NCI-H69 (cell line): ENCODE data around the gene GSTA3.
"Not testable (repeated sequence)": the region's sequence is repeated elsewhere in the genome, so short reads cannot be mapped to it uniquely, and the experiment has no call there.

Experiments
- DNase-seq: peaks from one replicate; lab custom pipeline; 2025; lab: John Stamatoyannopoulos, UW

The GSTA3 gene

DNA sequence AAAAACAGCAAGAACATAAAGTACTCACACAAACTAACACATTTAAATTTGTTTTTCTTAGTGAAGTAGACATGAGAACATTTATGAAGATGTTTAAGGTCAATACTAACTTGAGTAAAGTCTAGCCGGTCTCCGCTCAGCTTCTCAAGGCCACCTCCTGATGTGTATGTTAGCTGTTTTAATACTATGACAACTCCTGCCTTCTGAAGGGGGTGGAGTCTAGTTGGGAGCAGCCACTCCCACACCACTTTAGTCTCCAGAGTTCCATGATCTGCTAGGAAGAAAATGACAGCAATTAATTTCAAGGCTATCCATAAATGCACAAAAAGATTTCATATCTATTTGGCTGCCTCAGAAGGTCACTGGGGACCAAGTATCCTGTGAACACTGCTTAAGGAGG is at the start of gene GSTA3:
TSS of gene GSTA3 (minus strand) at position 168 of the 400 bp plus-strand sequence. CDS start 3,864 bp downstream, outside the sequence.
- DNase-seq, result no peak

DNA sequence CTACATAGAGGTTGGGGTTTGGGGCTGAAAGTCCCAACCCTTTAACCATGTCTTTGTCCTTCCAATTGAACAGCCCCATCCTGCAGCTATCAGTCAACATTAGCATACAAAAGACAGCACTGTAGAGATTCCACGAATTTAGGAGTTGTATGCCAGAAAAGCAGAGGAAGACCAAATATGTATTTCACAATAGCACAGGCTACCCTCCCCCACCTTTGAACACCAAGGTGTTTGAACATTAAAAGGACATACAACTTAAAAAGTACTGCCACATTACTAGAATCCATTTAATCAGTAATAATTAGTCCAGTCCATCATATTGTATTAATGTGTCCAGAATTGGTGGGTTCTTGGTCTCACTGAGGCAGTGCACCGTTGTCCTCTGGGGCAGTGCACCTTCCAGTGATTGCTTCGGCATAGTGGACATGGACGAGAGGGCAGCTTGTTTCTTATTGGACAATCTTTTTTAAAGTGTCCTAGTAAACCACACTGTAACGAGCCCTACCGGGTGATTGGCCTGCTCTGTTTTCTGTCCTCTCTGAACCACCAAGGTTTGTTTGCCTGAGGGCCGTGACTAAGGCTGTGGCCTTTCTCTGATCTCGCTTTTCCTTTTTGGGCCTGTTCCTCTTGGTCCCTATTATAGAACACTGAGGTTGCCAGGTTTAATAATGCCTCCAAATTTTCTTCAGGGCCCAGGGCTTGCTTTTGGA is 49.2 kb upstream of the GSTA3 start:
- DNase-seq, result no peak

DNA sequence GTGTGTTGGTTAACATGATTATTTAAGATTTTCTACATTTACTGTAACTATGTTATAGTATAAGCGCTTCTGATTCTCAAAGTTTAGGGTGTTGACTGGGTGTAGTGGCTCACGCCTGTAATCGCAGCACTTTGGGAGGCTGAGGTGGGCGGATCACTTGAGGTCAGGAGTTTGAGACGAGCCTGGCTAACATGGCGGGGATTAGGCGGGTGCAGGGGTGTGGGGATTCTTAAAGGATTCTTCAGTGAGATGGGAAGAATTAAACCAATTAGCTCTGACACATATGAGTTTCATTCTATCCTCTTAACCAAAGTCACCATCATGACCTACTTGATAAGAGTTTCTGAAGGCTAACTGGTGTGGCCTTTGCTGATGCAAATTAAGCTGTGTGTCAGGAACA is 46.4 kb upstream of the GSTA3 start:
- no peak for DNase-seq

DNA sequence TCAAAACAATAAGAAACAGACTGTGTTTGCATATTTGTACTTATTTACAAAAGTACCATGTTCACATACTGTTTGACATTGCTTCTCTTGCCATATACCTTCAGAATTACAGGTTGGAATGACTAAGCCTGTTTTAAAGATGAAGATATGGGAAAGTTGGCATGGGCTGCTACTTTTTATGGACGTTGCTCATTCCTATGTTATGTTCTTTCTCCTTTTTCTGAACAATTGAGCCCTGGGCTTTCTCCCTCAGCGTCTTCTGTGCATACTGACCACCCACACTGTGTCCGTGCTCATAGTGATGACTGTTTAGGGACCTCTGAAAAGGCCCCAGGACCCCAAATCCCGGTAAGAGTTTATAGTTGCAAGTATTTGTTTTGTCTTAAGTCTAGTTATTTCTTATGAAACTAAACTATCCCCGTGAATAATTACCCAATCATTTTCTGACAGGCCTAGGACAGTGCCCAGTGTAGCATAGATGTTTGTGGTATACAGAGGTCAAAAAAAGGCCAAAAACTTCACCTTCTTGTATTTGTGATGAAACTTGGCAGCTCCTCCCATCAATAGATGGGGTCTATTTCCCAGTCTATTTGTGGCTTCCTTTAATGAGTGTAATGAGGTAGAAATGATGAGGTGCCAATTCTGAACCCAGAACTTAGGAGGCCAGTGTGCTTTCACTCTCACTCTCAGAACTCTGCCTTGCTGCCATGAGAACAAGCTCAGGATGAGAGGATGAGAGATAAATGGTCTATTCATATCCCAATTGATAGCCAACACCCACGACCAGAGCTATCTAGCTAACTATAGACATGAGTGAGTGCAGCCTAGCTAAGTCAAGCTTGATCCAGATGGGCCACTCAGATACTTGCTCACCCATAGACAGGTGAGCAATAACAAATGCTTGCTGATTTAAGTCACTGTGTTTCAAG is 44.7 kb upstream of the GSTA3 start:
- no peak for DNase-seq

DNA sequence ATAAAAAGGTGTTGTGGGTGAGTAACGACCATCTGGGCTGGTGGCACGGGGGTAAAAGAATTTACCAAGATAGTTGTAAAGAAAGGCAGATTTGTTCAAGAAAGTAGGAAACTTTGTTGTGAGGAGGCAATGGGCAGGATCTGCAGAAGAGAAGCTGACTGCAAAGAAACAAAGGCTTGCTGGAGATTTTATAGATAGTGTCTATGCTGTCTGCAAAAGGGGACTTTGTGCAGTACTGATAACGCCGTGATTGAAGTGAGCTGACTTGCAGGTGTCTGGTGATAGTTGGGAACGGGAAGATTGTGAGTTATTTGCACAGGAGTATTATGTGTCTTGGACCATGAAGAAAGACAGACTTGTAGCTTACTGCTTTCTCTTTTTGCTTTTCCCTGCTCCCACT is 36.8 kb upstream of the GSTA3 start:
- no peak for DNase-seq

DNA sequence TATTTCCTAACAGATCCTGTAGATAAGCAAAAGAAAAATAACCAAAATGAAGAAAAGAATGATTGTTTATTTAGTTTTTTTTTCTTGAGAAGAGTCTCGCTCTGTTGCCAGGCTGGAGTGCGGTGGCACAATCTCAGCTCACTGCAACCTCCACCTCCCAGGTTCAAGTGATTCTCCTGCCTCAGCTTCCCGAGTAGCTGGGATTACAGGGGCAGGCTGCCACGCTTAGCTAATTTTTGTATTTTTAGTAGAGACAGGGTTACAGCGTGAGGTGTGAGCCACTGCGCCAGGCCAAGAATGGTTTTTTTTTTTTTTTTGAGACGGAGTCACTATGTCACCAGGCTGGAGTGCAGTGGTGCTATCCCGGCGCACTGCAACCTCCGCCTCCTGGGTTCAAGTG is 33.3 kb upstream of the GSTA3 start:
- DNase-seq, result not testable (repeated sequence)

DNA sequence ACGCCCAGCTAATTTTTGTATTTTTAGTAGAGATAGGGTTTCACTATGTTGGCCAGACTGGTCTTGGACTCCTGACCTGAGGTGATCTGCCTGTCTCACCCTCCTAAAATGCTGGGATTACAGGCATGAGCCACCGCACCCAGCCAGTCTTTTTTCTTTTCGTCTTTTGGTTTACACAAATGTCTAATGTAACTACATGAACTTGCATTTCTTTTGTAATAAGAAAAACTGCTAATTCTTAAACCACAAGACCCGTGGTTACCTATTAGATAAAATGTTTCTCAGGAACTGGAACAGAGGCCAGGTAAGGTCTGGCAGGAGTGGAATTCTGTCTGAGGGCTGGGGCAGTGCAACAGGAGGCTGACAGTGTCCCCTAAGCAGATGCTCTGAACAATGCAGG is 32.7 kb upstream of the GSTA3 start:
- DNase-seq, result no peak

DNA sequence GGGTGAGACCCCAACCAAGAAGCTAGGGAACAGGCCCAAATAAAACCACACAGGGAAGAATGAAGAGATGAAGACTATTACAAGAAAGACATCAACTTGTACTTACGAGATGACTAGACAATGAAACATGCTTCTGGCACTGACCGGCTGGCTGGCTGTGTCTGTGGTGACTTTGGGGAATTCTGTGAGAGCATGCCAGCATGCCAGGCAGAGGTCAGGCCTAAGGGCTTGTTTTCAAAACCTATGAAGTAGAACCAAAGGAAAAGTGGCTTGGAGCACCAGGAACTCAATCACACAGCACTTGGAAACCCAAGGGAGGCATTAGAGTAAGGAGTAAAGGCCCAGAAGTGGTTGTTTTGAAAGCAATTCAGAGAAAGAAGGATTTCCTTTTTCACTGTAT is 28.4 kb upstream of the GSTA3 start:
- DNase-seq, result no peak

DNA sequence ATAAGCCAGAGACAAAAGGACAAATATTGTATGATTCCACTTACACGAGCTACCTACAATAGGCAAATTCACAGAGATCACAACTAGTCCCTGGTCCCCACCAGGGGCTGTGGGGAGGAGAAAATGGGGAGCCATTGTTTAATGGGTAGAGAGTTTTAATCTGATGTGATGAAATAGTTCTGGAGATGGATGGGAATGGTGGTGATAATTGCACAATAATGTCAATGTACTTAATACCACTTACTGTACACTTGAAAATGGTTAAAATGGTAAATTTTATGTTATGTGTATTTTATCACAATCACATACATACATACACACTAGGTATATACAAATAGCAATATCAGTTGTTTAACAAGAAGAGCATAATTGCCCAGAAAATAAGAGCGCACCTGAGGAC is 24.3 kb upstream of the GSTA3 start:
- no peak for DNase-seq

DNA sequence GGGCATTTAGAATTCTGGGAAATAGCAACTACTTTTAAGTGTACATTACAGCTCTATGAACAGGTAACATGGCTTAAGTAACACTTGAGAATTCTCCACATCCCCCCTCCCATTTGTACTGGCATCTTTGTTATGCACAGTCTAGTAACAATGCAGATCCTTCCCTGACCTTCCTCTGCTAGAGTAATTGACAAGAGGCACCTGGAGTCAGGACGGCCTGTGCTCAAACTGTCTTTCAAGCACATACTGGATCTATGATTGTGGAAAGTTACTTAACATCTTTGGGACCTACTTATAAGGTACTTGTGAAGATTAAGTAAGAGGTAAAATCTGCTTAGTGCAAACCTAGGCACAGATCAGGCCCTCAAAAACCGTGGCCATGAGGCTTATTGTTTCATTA is 21.9 kb upstream of the GSTA3 start:
- no peak for DNase-seq

DNA sequence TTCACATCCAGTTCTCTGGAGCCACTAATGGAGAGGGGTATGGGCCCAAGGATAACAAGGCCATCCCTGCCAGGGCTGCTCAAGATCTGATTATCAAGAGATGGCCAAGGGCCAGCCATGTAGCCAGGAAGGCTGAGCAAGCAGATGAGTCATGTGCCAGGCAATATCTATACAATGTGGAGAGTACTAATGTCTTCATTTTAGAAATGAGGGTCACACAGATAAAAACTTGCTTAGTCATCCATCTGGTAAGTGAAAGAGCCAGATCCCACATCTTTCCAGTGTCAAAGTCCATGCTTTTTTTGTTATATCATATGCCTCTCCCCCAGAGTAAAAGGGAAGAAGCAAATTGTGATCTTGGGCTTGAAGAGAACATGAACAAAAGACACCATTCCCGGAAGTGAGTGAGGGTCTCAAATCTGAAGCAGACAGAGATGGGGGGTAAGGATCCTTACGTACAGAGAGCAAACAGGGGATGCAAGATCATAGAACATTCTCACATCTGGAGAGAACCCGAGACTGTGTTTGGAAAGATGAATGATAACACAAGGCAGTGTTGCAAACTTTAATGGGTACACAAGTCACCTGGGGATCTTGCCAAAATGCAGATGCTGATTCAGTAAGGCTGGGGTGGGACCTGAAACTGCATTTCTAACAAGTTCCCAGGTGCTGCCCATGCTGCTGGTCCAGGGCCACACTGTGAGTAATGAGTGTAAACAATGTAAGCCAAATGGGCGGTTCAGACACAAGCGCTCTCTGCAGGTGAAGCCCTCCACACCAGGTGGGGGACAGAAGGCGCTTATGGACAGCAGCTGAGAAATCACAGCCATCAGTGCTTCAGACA is 20.0 kb upstream of the GSTA3 start:
- DNase-seq, result peak; percentile 38

DNA sequence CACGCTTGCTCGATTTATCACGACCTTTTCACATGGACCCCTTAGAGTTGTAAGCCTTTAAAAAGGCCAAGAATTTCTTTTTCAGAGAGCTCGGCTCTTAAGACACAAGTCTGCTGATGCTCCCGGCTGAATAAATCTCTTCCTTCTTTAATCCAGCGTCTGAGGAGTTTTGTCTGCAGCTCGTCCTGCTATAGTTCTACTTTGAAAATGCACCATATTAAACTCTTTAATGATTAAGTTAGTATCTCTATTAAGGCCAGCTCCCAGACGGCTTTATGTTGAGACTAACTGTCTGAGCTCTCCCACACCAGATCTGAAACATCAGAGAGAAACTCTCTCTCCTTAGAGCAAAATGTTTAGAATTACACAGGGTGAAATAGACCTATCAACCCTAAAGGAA is 18.0 kb upstream of the GSTA3 start:
- no peak for DNase-seq

DNA sequence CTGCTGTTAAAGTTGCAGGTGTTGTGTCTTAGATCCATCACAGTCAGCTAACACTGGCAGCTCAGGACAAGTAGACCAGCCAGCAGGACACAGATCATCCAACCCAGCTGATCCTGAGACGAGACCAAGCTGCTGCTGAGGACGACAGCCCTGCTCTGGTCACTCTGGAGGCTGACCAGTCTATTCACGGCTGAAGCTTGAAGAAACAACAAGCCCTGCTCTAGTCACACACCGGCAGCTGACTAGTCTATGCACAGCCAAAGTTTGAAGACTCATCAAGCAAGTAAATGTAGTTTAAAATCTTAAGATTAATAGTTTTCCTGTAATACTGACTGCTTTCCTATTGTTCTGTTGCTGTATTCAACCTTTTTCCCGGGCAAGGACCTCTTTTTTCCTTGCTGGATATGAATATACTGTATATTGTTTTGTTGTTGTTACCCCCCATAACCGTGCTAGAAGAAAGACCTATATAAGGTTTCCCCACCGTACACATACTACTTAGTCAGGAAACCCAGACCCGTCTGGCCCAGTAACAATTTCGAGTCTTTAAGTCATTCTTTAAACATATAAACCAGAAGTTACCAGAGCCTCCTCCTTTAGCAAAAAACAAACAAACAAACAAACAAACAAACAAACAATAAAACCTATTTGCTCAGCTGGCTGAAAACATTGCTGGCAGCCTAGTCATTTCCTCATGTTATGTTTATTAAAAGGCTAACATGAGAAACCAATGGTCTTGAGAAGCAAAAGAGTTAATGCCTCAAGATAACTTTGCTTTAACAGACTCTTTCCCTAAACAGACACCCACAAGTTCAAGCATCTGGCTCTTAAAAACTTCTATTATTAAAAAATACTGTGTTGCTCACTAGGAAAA is 16.7 kb upstream of the GSTA3 start:
- no peak for DNase-seq

DNA sequence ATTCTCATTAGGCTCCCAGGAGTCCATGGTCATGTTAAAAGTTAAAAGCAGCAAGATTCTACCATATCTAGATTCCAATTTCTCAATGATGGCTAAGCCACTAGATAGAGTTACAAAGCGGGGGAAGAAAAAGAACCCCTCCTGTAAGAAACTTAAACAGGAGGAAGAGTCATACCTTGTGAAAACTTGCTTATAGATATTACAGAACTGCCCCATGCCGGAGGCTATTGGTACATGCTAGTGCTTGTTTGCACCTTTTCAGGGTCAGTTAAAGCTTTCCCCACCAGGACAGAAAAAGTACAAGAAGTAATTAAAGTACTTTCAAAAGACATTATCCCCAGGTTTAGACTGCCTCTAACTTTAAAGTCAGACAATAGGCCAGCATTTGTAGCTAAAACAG is 15.5 kb upstream of the GSTA3 start:
- DNase-seq, result no peak

DNA sequence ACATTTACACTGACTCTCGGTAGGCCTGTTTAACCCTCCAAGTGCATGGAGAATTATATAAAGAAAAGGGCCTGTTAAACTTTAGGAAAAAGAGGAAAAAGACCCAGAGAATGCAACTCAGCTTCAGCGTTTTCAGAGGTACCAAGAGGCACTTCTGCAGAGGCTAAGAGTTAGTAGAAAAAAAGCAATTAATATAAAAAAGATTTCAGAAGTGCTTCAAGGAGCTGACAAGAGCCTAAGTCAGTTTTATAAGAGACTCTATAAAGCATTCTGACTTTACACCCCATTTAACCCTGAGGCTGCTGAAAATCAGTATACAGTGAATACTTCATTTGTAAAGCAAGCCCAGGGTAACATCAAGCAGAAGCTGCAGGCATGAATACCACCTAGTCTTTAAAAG is 14.2 kb upstream of the GSTA3 start:
- not testable (repeated sequence) for DNase-seq

DNA sequence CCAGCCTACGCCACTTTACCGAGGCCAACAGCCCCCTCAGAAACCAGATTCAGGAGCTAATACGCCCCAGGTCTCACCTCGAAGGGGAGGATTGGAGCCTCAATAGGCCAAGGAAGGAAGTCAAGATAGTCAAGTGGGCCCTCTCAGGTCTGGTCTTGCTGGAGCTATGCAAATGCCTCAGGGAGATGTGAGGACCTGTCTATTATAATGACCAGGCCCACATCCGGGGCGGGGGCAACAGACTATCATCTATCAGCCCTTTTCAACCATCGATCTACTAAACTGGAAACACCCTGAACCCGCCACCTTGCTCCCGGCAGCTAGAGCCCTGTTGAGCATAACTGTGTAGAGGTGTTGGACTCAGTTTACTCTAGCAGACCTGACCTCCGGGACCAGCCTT is 12.7 kb upstream of the GSTA3 start:
- DNase-seq, result no peak

DNA sequence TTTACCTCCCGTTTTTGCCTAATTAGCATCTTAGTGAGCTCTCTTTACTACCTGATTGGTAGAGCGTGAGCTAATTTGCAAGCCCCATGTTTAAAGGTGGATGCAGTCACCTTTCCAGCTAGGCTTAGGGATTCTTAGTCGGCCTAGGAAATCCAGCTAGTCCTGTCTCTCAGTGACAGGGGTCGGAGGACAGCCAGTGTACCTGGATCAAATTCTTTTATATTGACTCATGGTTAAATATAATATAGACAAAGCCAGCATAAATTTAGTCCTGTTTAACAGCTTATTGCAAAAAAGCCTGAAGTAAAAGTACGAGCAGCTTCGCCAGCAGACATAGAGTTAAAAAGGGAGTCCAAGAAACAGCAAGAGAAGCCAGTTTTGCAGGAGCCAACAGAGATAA is 12.2 kb upstream of the GSTA3 start:
- no peak for DNase-seq

DNA sequence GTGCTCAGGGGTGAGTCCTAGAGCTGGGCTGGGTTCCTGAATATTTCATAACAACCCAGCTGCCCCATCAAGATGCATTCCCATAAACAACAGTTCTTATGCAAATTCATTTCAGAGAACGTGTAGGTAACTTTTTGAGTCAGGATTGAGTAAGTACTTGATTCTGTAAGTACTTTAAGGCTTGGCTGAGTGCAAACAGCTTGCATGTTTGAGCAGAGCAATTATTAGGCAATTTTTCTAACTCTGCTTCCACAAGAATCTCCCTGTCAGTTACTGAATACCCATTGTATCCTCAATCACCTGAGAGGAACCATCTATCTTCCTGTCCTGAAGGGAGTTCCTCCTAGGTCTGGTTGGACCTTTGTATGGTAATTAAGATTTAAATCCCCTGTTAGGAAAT is 10.0 kb upstream of the GSTA3 start:
- DNase-seq, result not testable (repeated sequence)

DNA sequence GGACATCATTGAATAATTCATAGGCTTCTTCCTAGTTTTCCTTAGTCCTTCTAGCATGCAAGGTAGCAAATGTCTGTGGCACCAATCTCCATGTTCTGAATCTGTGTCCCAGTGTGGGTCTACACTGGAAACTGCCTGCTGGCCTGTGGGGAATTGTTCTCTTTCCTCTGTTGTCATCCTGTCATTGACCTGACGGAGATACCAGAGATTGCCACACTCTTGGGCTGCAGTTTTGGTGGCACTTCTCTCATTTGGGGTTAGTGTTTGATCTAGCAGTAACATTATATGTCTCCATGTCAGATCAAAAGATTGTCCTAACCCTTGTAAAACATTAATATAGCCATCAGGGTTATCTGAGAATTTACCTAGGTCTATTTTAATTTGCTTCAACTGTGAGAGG is 9.3 kb upstream of the GSTA3 start:
- not testable (repeated sequence) for DNase-seq

DNA sequence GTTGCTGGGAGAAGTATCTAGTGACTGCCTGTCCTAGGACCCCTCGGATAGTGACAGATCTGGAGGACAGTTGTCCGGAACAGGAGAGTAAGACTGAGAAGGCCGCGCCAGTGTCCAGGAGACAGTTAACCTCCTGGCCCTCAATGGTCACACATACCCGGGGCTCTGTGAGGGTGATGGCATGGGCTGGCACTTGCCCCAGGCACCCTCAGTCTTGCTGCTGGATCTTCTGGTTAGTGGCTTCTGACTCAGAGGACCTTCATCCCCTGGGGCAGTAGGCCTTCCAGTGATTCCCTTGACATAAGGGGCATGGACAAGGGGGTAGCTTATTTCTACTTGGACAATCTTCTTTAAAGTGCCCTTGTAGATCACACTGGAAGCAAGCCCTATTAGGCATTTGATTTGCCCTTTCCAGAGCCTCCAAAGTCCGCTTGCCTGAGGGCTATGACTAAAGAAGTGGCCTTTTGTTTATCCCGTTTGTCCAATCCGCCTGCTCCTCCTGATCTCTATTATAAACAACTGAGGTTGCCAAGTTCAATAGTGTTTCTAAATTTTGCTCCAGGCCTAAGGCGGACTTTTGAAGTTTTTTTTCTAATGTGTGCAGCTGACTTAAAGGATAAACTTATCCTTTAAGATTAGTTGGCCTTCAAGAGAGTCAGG is 8.7 kb upstream of the GSTA3 start:
- DNase-seq, result peak; percentile 29

DNA sequence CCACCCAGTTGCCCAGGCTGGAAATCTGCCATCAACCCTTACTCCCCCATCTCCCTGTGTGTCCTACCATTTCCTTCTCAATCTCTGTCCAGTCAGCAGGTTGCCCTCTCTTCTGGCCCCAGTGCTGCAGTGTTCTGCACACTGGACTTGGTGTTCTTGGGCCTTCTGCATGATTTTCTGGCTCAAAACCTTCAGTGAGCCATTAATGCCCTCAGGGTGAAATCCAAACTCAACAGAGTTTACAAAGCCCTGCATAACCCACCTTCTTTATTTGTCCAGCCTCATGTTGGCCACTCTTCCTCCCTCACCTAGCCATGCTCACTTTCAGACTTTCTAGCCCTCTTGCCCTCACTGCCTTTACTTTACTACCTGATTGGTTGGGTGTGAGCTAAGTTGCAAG is 5.0 kb upstream of the GSTA3 start:
- no peak for DNase-seq
